Breast epithelium (tissue), 3 donors: ENCODE measurements around the gene SLC2A11.

Experiments used
- POLR2A ChIP-seq: fragments of 450-650 bp; IDR thresholded peaks from one replicate; pipeline ENCODE4 v1.6.1; 2016; ENCODE audit warnings: antibody characterized with exemption, mild to moderate bottlenecking, moderate library complexity
- POLR2AphosphoS5 ChIP-seq, 3 donors: sonication (generic); formaldehyde crosslinking; IDR thresholded peaks; one replicate each; pipeline ENCODE4 v1.6.1; 2017; ENCODE audit warnings: antibody characterized with exemption in 3 of 3
- TF ChIP-seq, protein P1 (sequence below), 3 donors: fragments of 450-650 bp; IDR thresholded peaks; one replicate each; pipeline ENCODE4 v1.5.1; 2016 to 2017; ENCODE audit warnings: antibody characterized with exemption in 3 of 3, mild to moderate bottlenecking in 3 of 3, moderate library complexity in 3 of 3

- TF ChIP-seq, protein P1, sequence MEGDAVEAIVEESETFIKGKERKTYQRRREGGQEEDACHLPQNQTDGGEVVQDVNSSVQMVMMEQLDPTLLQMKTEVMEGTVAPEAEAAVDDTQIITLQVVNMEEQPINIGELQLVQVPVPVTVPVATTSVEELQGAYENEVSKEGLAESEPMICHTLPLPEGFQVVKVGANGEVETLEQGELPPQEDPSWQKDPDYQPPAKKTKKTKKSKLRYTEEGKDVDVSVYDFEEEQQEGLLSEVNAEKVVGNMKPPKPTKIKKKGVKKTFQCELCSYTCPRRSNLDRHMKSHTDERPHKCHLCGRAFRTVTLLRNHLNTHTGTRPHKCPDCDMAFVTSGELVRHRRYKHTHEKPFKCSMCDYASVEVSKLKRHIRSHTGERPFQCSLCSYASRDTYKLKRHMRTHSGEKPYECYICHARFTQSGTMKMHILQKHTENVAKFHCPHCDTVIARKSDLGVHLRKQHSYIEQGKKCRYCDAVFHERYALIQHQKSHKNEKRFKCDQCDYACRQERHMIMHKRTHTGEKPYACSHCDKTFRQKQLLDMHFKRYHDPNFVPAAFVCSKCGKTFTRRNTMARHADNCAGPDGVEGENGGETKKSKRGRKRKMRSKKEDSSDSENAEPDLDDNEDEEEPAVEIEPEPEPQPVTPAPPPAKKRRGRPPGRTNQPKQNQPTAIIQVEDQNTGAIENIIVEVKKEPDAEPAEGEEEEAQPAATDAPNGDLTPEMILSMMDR (IDR thresholded peaks at IDR 0.05), result no peak
- no peak for TF ChIP-seq POLR2A
- no peak for TF ChIP-seq POLR2AphosphoS5 (IDR thresholded peaks at IDR 0.05)
These were observed 45.8 kb downstream of the SLC2A11 start for GRCh38 chr22:23903328-23903971.
